HepG2 (cell line): ENCODE data around the gene FAM50A. TPM values are rescaled to one million over a fixed set of nuclear protein-coding genes. Genes with fewer than 3 reads are reported as not detected.
A peak's percentile ranks its signal among the peaks of the same experiment; 100 is the strongest.

Experiments used
- ATAC-seq: fragments of 200-7000 bp; cut with Tn5 transposase; 3 replicates; pipeline ENCODE4 v1.9.1; 2020; ENCODE audit warnings: mild to moderate bottlenecking, moderate library complexity
- BruUV-seq: library from RNA; stranded (reverse); fragments of 400-500 nt; replicated peaks from 2 replicates; lab custom pipeline; 2021; lab: Mats Ljungman, UMichigan
- CTCF ChIA-PET: fragments of 300-600 bp; formaldehyde crosslinking; extraction: SDS; loops from one replicate; lab custom pipeline; 2021; ENCODE audit warnings: low total read pairs, inconsistent platforms, low intra/inter-chr PET ratio; lab: Yijun Ruan, JAX
- POLR2A ChIA-PET: fragments of 350-600 bp; sonication (Branson Sonifier 250); formaldehyde crosslinking; loops from one replicate; lab custom pipeline; 2020; ENCODE audit warnings: antibody characterized with exemption, inconsistent platforms; lab: Yijun Ruan, JAX
- DNase-seq: peaks from one replicate; pipeline ENCODE4 v3.0.0-alpha.2; 2015; ENCODE audit warnings: low spot score
- FAIRE-seq: peaks from 3 replicates; lab custom pipeline; 2011; peaks lifted over from hg19 to GRCh38; lab: Jason Lieb, UNC
- H2AFZ ChIP-seq: one replicate; pipeline ENCODE4 v1.6.1; 2011; ENCODE audit warnings: low read length, inconsistent platforms
- H3K27ac ChIP-seq: fragments of 300-600 bp; 3 replicates; pipeline ENCODE4 v1.8.0; 2011; ENCODE audit warnings: mixed run types, mild to moderate bottlenecking, mixed read lengths, low read length, inconsistent platforms; ENCODE audit not compliant: insufficient read depth; ENCODE audit errors: extremely low read length
- H3K27me3 ChIP-seq, 2 experiments: fragments of 200-600 bp in 1 of 2; 2 replicates in 1 of 2; 3 replicates in 1 of 2; pipeline versions ENCODE4 v1.6.0 to v1.8.0; 2011; ENCODE audit warnings: low read length in 2 of 2, mild to moderate bottlenecking in 2 of 2, moderate library complexity in 2 of 2, inconsistent platforms in 1 of 2; ENCODE audit not compliant: insufficient read depth in 2 of 2, control insufficient read depth in 1 of 2
- H3K36me3 ChIP-seq, 2 experiments: fragments of 200-600 bp in 1 of 2; replicated peaks in 1 of 2; 2 replicates in 1 of 2; 3 replicates in 1 of 2; pipeline versions ENCODE4 v1.5.1 to v1.8.0; 2011; ENCODE audit warnings: low read length in 2 of 2, inconsistent platforms in 1 of 2; ENCODE audit not compliant: insufficient read depth in 2 of 2, control insufficient read depth in 1 of 2
- H3K4me1 ChIP-seq: 2 replicates; pipeline ENCODE4 v1.5.1; 2012; ENCODE audit warnings: low read length, inconsistent platforms; ENCODE audit not compliant: insufficient read depth
- H3K4me2 ChIP-seq: 2 replicates; pipeline ENCODE4 v1.6.0; 2011; ENCODE audit warnings: low read depth, low read length, inconsistent platforms
- H3K4me3 ChIP-seq, 3 experiments: fragments of 200-600 bp in 1 of 3; sonication (generic), shearing (Covaris generic) in 1 of 3; replicated peaks in 1 of 3; 2 replicates each; pipeline ENCODE4 v1.5.1; 2011 to 2016; ENCODE audit warnings: low read length in 3 of 3, inconsistent platforms in 2 of 3, low read depth in 2 of 3, mild to moderate bottlenecking in 2 of 3, control low read depth in 1 of 3, mixed read lengths in 1 of 3; ENCODE audit not compliant: insufficient read depth in 1 of 3
- H3K79me2 ChIP-seq: one replicate; pipeline ENCODE4 v1.6.1; 2011; ENCODE audit warnings: low read length, inconsistent platforms; ENCODE audit not compliant: insufficient read depth
- H3K9ac ChIP-seq: 2 replicates; pipeline ENCODE4 v1.6.0; 2011; ENCODE audit warnings: mild to moderate bottlenecking, low read depth, low read length, inconsistent platforms; ENCODE audit not compliant: insufficient read depth
- H3K9me3 ChIP-seq: 2 replicates; pipeline ENCODE4 v1.5.1; 2012; ENCODE audit warnings: mild to moderate bottlenecking, low read length
- H4K20me1 ChIP-seq: 2 replicates; pipeline ENCODE4 v1.6.0; 2011; ENCODE audit warnings: inconsistent platforms, mild to moderate bottlenecking, low read length, moderate library complexity; ENCODE audit not compliant: insufficient read depth
- CBX1 ChIP-seq: IDR thresholded peaks from one replicate; pipeline ENCODE4 v1.6.1; 2016; ENCODE audit warnings: antibody characterized with exemption, low read depth
- MAFF ChIP-seq: IDR thresholded peaks from 2 replicates; pipeline ENCODE4 v1.6.1; 2011; ENCODE audit warnings: low read depth, low read length, improper control_type of control experiment
- ZBTB10 ChIP-seq: sonication (generic); formaldehyde crosslinking; IDR thresholded peaks from 2 replicates; pipeline ENCODE4 v1.4.0; 2020; ENCODE audit warnings: missing genetic modification reagents, borderline replicate concordance
- ZNF142 ChIP-seq: sonication (generic); formaldehyde crosslinking; IDR thresholded peaks from 2 replicates; pipeline ENCODE4 v1.4.0; 2020; ENCODE audit warnings: missing genetic modification reagents
- ZNF687 ChIP-seq: sonication (generic); formaldehyde crosslinking; IDR thresholded peaks from 2 replicates; pipeline ENCODE4 v1.5.1; 2020; ENCODE audit warnings: mild to moderate bottlenecking, missing genetic modification reagents, moderate library complexity
- whole genome bisulfite sequencing: methylation state at CpG from one replicate; pipeline ENCODE4 v1.1.6; 2017; ENCODE audit warnings: low lambda C conversion rate; 5-methylcytosine and 5-hydroxymethylcytosine counted together
- in situ Hi-C: cut with HindIII; loops from 2 replicates; pipeline ENCODE4 v1.10.0; 2017; ENCODE audit warnings: low pct_unique_long_range_greater_than_20kb; ENCODE audit not compliant: extremely low pct_ligation_motif_present
- intact Hi-C: fragments of 100-400 bp; cut with micrococcal nuclease; formaldehyde crosslinking; loops from one replicate; pipeline ENCODE4 v1.10.0; 2022; ENCODE audit not compliant: unreplicated experiment
- polyA plus RNA-seq, 8 experiments: library from polyadenylated mRNA; depleted of rRNA in 3 of 8; stranded (reverse) in 7 of 8; unstranded in 1 of 8; fragments of >200 nt; fragmentation: Illumina TruSeq in 4 of 8; extraction: Trizol in 4 of 8; gene quantifications; 2 replicates each; pipeline versions ENCODE4 v1.2.1 to v1.2.3, GENCODE V29; 2011 to 2016; ENCODE audit warnings: low read depth in 4 of 8, missing spikeins in 1 of 8, mixed read lengths in 1 of 8; ENCODE audit not compliant: insufficient read depth in 1 of 8
- total RNA-seq, 5 experiments: library from RNA; depleted of rRNA; stranded (reverse); fragments of >200 nt; fragmentation: Illumina TruSeq; extraction: Trizol; gene quantifications; 2 replicates each; pipeline ENCODE4 v1.2.3, GENCODE V29; 2016; ENCODE audit warnings: low read depth in 1 of 5

The FAM50A gene
- total and polyA plus RNA-seq, 2 of the 13 experiments (the other 11 are each of a cell fraction or from before 2014, with no cell fraction given) = 30.7 to 40.7 TPM

- ChIA-PET POLR2A (interaction anchor here (0.7 to 1.6 kb wide), 8 partner anchors 20 to 69 kb away, joined by 3 to 6 read pairs (median 4); partner anchors contain the start of genes ATP6AP1, LAGE3, RPL10 and SLC10A3), CTCF (no interaction called here)
- intact Hi-C loops = no loop called here
- Histone ChIP-seq H3K79me2 (peaks cover 9% of the 10 kb centered on the region), H3K4me1 (0 out of 2 replicates have a peak, but pooled peaks cover 4% of the 10 kb centered on the region), H2AFZ (no peak within 1 kb of the TSS), H3K27me3 (no peaks in the 10 kb centered on the region), H3K4me2 (peak within 1 kb of the TSS; percentile 73), H3K4me3 (peak within 1 kb of the TSS; percentile 60 to 87 (median 79)), H3K27ac (no peak within 1 kb of the TSS), H4K20me1 (no peaks in the 10 kb centered on the region), H3K9me3 (no peaks in the 10 kb centered on the region), H3K36me3 (peaks cover 0 to 4% of the 10 kb centered on the region in 2 experiments; a peak in 3 of 5 replicates), H3K9ac (peak within 1 kb of the TSS; percentile 74)
- FAIRE-seq (no peak), DNase-seq (no peak), ATAC-seq (peak; percentile 63)
- in situ Hi-C loops = no loop called here
- WGBS = no CpG with 5 or more reads among the region's 88 CpGs
- BruUV-seq = TSS peak; percentile 78
- TF ChIP-seq ZNF142 = no peak
- no peak for TF ChIP-seq CBX1
- peak; percentile 4; the same call in 1 of the 2 replicates for TF ChIP-seq ZNF687 (CRISPR knock-in tag)
- no peak for TF ChIP-seq MAFF
- TF ChIP-seq ZBTB10 (CRISPR knock-in tag) = no peak
Observed at GRCh38 chrX:154458116-154458953, 14.4 kb downstream of the FAM50A start, which contains the start of gene PLXNA3. Gene PLXNA3, plus strand, starts transcription at chrX:154458281. Its CDS starts 1,903 bp downstream, at chrX:154460184.
